ENCODE results near the gene MTA1. TPM values are rescaled to one million over a fixed set of nuclear protein-coding genes. Genes with fewer than 3 reads are reported as not detected.

MTA1 gene
- total and polyA plus RNA-seq, 2 of the 8 experiments (the other 6 are each of a cell fraction or from before 2014, with no cell fraction given) = 73.9 to 221 TPM

DNA sequence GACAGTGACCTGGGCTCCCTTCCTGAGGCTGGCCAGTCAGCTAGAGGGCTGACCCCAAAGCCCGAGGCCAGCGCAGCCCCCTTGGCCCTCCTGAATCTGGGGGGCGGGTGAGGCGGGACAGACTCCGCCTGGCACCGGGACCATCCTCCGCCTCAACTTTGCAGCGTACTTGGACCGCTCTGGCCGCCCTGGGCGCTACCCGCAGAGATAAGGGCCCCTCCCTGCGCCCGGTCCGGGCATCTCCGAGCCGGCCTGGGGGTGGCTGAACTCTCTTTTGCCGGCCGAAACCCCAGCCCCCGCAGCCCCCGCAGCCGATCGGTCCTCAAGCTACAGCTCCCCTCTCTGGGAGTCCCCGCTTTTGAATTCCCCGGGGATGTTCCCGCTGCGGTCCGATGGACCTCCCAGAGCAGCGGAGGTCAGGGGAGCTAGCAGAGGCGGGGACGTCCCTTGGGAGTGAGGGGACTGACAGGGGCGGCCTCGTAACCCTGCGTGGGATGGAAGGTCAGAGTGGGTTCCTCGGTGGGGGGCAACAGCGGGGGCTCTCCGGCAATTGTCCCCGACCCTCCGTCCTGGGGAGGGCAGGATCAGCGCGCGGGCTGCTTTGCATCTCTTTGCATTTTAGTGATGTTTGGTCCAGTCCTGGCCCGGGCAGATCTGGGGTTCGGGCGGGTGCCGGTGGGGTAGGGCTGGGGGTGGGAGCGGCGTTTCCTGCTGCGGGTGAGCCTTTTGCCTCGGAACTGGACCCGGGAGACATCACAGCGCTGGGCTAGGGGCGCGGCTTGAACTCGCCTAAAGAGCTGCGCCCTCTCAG, 66.7 kb downstream of the MTA1 start, which contains the start of gene CRIP1 (continued):
- peak; percentile 29 for TF ChIP-seq RNF2 (IDR thresholded peaks at IDR 0.05; ENCODE audit: borderline replicate concordance, low read depth, low read length, missing control alignments, poor library complexity, severe bottlenecking)
- TF ChIP-seq SP4 (IDR thresholded peaks at IDR 0.05; ENCODE audit: low read length) = no peak
- no peak for TF ChIP-seq SIX5 (IDR thresholded peaks at IDR 0.05; ENCODE audit: low read depth, low read length)
- no peak for TF ChIP-seq SIRT6 (IDR thresholded peaks at IDR 0.05; ENCODE audit: low read length)
- no peak for TF ChIP-seq JUN (IDR thresholded peaks at IDR 0.05; ENCODE audit: low read depth, low read length)
- TF ChIP-seq CHD7 (IDR thresholded peaks at IDR 0.05; ENCODE audit: insufficient replicate concordance, low read length) = no peak
- no peak for TF ChIP-seq TEAD4 (IDR thresholded peaks at IDR 0.05; ENCODE audit: low read depth, low read length)
- no peak for TF ChIP-seq KDM5A (IDR thresholded peaks at IDR 0.05; ENCODE audit: low read length)
- TF ChIP-seq RBBP5 (IDR thresholded peaks at IDR 0.05; ENCODE audit: borderline replicate concordance, low read depth, low read length) = no peak

All from H1 (cell line).